HepG2 (cell line): Measurements from ENCODE around the gene THADA. TPM values are rescaled to one million over a fixed set of nuclear protein-coding genes. Genes with fewer than 3 reads are reported as not detected.

Experiments
- AGO1 ChIP-seq: fragments of 200-400 bp; formaldehyde crosslinking; IDR thresholded peaks from 2 replicates; pipeline ENCODE4 v1.6.1; 2017; ENCODE audit warnings: mild to moderate bottlenecking, low read depth, low read length, moderate library complexity; ENCODE audit not compliant: poor library complexity, severe bottlenecking
- DMAP1 ChIP-seq: IDR thresholded peaks from 2 replicates; pipeline ENCODE4 v1.6.1; 2016
- PCBP1 ChIP-seq: fragments of 200-400 bp; formaldehyde crosslinking; IDR thresholded peaks from 2 replicates; pipeline ENCODE4 v1.6.1; 2017; ENCODE audit warnings: mild to moderate bottlenecking, low read depth, low read length, borderline replicate concordance
- POLR2A ChIP-seq, 2 experiments: IDR thresholded peaks; 2 replicates each; pipeline ENCODE4 v1.6.1; 2011; ENCODE audit warnings: low read depth in 2 of 2, low read length in 2 of 2, mild to moderate bottlenecking in 1 of 2, moderate library complexity in 1 of 2; ENCODE audit not compliant: insufficient read depth in 1 of 2
- SRSF1 ChIP-seq: fragments of 200-400 bp; formaldehyde crosslinking; optimal IDR thresholded peaks from 2 replicates; pipeline ENCODE3; 2017; ENCODE audit warnings: mild to moderate bottlenecking, low read depth, low read length, moderate library complexity
- YEATS4 ChIP-seq: sonication (generic); formaldehyde crosslinking; IDR thresholded peaks from 2 replicates; pipeline ENCODE4 v1.4.0; 2020; ENCODE audit warnings: missing genetic modification reagents, borderline replicate concordance
- ZBTB3 ChIP-seq: sonication (generic); formaldehyde crosslinking; IDR thresholded peaks from 2 replicates; pipeline ENCODE4 v1.4.0; 2020; ENCODE audit warnings: low read depth, mild to moderate bottlenecking, moderate library complexity, missing genetic modification reagents, borderline replicate concordance
- ZFP41 ChIP-seq: sonication (generic); formaldehyde crosslinking; IDR thresholded peaks from 2 replicates; pipeline ENCODE4 v1.4.0; 2020; ENCODE audit warnings: mild to moderate bottlenecking, missing genetic modification reagents, borderline replicate concordance
- ZMYM4 ChIP-seq: sonication (generic); formaldehyde crosslinking; IDR thresholded peaks from 2 replicates; pipeline ENCODE4 v1.8.1; 2023; ENCODE audit warnings: mild to moderate bottlenecking, missing genetic modification reagents
- ZNF121 ChIP-seq: sonication (generic); formaldehyde crosslinking; IDR thresholded peaks from 2 replicates; pipeline ENCODE4 v1.5.0; 2020; ENCODE audit warnings: mild to moderate bottlenecking, missing genetic modification reagents
- ZNF343 ChIP-seq: sonication (generic); formaldehyde crosslinking; IDR thresholded peaks from 2 replicates; pipeline ENCODE4 v1.4.0; 2020; ENCODE audit warnings: mild to moderate bottlenecking, missing genetic modification reagents
- ZNF382 ChIP-seq: sonication (generic); formaldehyde crosslinking; IDR thresholded peaks from 2 replicates; pipeline ENCODE4 v1.5.0; 2020; ENCODE audit warnings: missing genetic modification reagents, mild to moderate bottlenecking, borderline replicate concordance
- ZNF468 ChIP-seq: sonication (generic); formaldehyde crosslinking; IDR thresholded peaks from 2 replicates; pipeline ENCODE4 v1.8.0; 2022; ENCODE audit warnings: mild to moderate bottlenecking, moderate library complexity, missing genetic modification reagents
- ZNF562 ChIP-seq: sonication (generic); formaldehyde crosslinking; IDR thresholded peaks from 2 replicates; pipeline ENCODE4 v1.8.0; 2022; ENCODE audit warnings: missing genetic modification reagents, borderline replicate concordance
- ZNF772 ChIP-seq: sonication (generic); formaldehyde crosslinking; IDR thresholded peaks from 2 replicates; pipeline ENCODE4 v1.5.0; 2020; ENCODE audit warnings: mild to moderate bottlenecking, missing genetic modification reagents
- ZSCAN29 ChIP-seq: sonication (generic); formaldehyde crosslinking; conservative IDR thresholded peaks from 2 replicates; pipeline ENCODE4 v1.4.0; 2020; ENCODE audit warnings: mild to moderate bottlenecking, missing genetic modification reagents
- polyA plus RNA-seq, 8 experiments: library from polyadenylated mRNA; depleted of rRNA in 3 of 8; stranded (reverse) in 7 of 8; unstranded in 1 of 8; fragments of >200 nt; fragmentation: Illumina TruSeq in 4 of 8; extraction: Trizol in 4 of 8; gene quantifications; 2 replicates each; pipeline versions ENCODE4 v1.2.1 to v1.2.3, GENCODE V29; 2011 to 2016; ENCODE audit warnings: low read depth in 4 of 8, missing spikeins in 1 of 8, mixed read lengths in 1 of 8; ENCODE audit not compliant: insufficient read depth in 1 of 8
- total RNA-seq, 5 experiments: library from RNA; depleted of rRNA; stranded (reverse); fragments of >200 nt; fragmentation: Illumina TruSeq; extraction: Trizol; gene quantifications; 2 replicates each; pipeline ENCODE4 v1.2.3, GENCODE V29; 2016; ENCODE audit warnings: low read depth in 1 of 5
- TF ChIP-seq, protein P1 (sequence below): IDR thresholded peaks from 2 replicates; pipeline ENCODE4 v1.6.1; 2016; ENCODE audit warnings: low read depth, control low read depth
- TF ChIP-seq, protein P2 (sequence below): sonication (generic); formaldehyde crosslinking; IDR thresholded peaks from 2 replicates; pipeline ENCODE4 v1.8.0; 2022; ENCODE audit warnings: mild to moderate bottlenecking, missing genetic modification reagents, moderate library complexity
- TF ChIP-seq, protein P3 (sequence below): sonication (generic); formaldehyde crosslinking; IDR thresholded peaks from 2 replicates; pipeline ENCODE4 v1.8.1; 2023; ENCODE audit warnings: mild to moderate bottlenecking, inconsistent platforms, moderate library complexity, missing genetic modification reagents, borderline replicate concordance
- TF ChIP-seq, protein P4 (sequence below): sonication (generic); formaldehyde crosslinking; IDR thresholded peaks from 2 replicates; pipeline ENCODE4; 2020; ENCODE audit warnings: missing genetic modification reagents, mild to moderate bottlenecking, borderline replicate concordance

Gene THADA
- total and polyA plus RNA-seq, 2 of the 13 experiments (the other 11 are each of a cell fraction or from before 2014, with no cell fraction given): 12.7 to 21.7 TPM

DNA sequence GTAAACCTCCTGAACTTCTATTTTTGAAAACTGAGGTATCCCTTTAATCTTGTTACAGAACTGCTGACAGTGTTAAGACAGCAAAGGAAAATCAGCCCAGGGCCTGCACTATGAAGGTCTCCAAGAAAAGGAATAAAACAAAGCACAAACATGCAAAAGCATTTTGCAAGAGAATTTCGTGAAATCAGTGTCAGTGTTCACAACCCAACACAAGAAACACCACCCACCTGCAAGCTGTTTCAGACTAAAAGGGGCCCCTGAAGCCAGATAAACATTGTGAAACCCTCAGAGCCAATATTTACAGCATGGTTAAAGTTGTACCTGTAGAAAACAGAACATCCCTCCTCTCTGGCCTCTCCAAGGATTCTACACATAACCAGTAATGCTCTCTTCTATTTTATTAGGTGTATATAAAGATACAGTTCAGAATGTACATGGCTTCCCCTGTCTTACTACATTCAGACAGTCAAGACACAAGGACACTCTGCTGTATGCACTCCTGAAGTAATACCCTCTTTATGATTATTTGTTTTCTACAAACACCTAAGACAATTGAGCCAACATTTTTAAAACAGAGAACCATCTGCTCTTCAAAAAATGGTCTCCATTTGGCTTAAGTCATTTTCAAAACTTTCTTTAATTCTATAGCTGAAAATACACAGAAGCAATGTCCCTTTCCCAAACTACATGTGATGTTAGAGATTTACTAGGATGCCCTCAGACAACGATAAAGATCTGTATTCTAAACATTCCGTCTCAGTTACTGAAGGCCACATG, 219.9 kb downstream of the THADA start (continued):
- TF ChIP-seq, protein P1, sequence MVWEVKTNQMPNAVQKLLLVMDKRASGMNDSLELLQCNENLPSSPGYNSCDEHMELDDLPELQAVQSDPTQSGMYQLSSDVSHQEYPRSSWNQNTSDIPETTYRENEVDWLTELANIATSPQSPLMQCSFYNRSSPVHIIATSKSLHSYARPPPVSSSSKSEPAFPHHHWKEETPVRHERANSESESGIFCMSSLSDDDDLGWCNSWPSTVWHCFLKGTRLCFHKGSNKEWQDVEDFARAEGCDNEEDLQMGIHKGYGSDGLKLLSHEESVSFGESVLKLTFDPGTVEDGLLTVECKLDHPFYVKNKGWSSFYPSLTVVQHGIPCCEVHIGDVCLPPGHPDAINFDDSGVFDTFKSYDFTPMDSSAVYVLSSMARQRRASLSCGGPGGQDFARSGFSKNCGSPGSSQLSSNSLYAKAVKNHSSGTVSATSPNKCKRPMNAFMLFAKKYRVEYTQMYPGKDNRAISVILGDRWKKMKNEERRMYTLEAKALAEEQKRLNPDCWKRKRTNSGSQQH (CRISPR knock-in tag): peak; percentile 89; the same call in 1 of the 2 replicates
- TF ChIP-seq ZFP41 (CRISPR knock-in tag) (no peak), ZNF772 (CRISPR knock-in tag) (peak; percentile 74; the same call in 1 of the 2 replicates), ZNF121 (CRISPR knock-in tag) (no peak), ZBTB3 (CRISPR knock-in tag) (no peak), ZSCAN29 (CRISPR knock-in tag) (peak; percentile 88), ZNF382 (CRISPR knock-in tag) (no peak), ZNF468 (CRISPR knock-in tag) (no peak), YEATS4 (CRISPR knock-in tag) (peak; percentile 84), SRSF1 (no peak), PCBP1 (no peak), DMAP1 (0 out of 2 replicates have a peak, but pooled peaks have one; percentile 62), POLR2A (IDR thresholded peaks at IDR 0.05; ENCODE audit: insufficient read depth in 1 of 2, low read depth in 2 of 2, low read length in 2 of 2) (no peak), ZMYM4 (CRISPR knock-in tag) (peak; percentile 96), AGO1 (no peak), ZNF343 (CRISPR knock-in tag) (no peak), ZNF562 (no peak)
- TF ChIP-seq, protein P2, sequence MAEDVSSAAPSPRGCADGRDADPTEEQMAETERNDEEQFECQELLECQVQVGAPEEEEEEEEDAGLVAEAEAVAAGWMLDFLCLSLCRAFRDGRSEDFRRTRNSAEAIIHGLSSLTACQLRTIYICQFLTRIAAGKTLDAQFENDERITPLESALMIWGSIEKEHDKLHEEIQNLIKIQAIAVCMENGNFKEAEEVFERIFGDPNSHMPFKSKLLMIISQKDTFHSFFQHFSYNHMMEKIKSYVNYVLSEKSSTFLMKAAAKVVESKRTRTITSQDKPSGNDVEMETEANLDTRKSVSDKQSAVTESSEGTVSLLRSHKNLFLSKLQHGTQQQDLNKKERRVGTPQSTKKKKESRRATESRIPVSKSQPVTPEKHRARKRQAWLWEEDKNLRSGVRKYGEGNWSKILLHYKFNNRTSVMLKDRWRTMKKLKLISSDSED (CRISPR knock-in tag): no peak
- TF ChIP-seq, protein P3, sequence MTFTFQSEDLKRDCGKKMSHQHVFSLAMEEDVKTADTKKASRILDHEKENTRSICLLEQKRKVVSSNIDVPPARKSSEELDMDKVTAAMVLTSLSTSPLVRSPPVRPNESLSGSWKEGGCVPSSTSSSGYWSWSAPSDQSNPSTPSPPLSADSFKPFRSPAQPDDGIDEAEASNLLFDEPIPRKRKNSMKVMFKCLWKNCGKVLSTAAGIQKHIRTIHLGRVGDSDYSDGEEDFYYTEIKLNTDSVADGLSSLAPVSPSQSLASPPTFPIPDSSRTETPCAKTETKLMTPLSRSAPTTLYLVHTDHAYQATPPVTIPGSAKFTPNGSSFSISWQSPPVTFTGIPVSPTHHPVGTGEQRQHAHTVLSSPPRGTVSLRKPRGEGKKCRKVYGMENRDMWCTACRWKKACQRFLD (CRISPR knock-in tag): peak; percentile 55; the same call in 1 of the 2 replicates
- TF ChIP-seq, protein P4, sequence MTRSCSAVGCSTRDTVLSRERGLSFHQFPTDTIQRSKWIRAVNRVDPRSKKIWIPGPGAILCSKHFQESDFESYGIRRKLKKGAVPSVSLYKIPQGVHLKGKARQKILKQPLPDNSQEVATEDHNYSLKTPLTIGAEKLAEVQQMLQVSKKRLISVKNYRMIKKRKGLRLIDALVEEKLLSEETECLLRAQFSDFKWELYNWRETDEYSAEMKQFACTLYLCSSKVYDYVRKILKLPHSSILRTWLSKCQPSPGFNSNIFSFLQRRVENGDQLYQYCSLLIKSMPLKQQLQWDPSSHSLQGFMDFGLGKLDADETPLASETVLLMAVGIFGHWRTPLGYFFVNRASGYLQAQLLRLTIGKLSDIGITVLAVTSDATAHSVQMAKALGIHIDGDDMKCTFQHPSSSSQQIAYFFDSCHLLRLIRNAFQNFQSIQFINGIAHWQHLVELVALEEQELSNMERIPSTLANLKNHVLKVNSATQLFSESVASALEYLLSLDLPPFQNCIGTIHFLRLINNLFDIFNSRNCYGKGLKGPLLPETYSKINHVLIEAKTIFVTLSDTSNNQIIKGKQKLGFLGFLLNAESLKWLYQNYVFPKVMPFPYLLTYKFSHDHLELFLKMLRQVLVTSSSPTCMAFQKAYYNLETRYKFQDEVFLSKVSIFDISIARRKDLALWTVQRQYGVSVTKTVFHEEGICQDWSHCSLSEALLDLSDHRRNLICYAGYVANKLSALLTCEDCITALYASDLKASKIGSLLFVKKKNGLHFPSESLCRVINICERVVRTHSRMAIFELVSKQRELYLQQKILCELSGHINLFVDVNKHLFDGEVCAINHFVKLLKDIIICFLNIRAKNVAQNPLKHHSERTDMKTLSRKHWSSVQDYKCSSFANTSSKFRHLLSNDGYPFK (CRISPR knock-in tag): no peak
